RWPE2 (cell line): ENCODE measurements around the gene AGK.
A peak's percentile ranks its signal among the peaks of the same experiment; 100 is the strongest.

Experiments
- ATAC-seq: fragments of 200-7000 bp; cut with Tn5 transposase; 3 replicates; pipeline ENCODE4 v1.9.1; 2021; ENCODE audit warnings: low read depth
- DNase-seq: peaks from one replicate; pipeline ENCODE4 v3.0.0-alpha.2; 2020; ENCODE audit warnings: low spot score
- H3K27ac ChIP-seq: fragments of 450-650 bp; 2 replicates; pipeline ENCODE4 v1.5.1; 2017; ENCODE audit warnings: mild to moderate bottlenecking; ENCODE audit not compliant: poor library complexity, severe bottlenecking
- H3K27me3 ChIP-seq: fragments of 250-450 bp; sonication (Bioruptor Pico); 2 replicates; pipeline ENCODE4 v1.5.1; 2021; ENCODE audit warnings: mild to moderate bottlenecking, moderate library complexity; ENCODE audit not compliant: insufficient read depth, poor library complexity, severe bottlenecking
- H3K36me3 ChIP-seq: fragments of 250-450 bp; sonication (Bioruptor Pico); 2 replicates; pipeline ENCODE4 v1.5.1; 2020; ENCODE audit warnings: low read depth, mild to moderate bottlenecking, moderate library complexity
- H3K4me1 ChIP-seq: fragments of 250-450 bp; sonication (Bioruptor Pico); 2 replicates; pipeline ENCODE4 v1.5.1; 2021; ENCODE audit warnings: mild to moderate bottlenecking, moderate library complexity; ENCODE audit not compliant: insufficient read depth, poor library complexity, severe bottlenecking
- H3K4me3 ChIP-seq: fragments of 250-450 bp; sonication (Bioruptor Pico); 2 replicates; pipeline ENCODE4 v1.5.1; 2021; ENCODE audit warnings: mild to moderate bottlenecking, moderate library complexity; ENCODE audit not compliant: severe bottlenecking
- H3K9me3 ChIP-seq: fragments of 250-450 bp; sonication (Bioruptor Pico); 2 replicates; pipeline ENCODE4 v1.5.1; 2021; ENCODE audit warnings: mild to moderate bottlenecking, moderate library complexity; ENCODE audit not compliant: severe bottlenecking
- CTCF ChIP-seq: fragments of 450-650 bp; IDR thresholded peaks from one replicate; pipeline ENCODE4 v1.5.1; 2017; ENCODE audit warnings: mild to moderate bottlenecking, moderate library complexity; ENCODE audit not compliant: poor library complexity, severe bottlenecking

Gene AGK

GRCh38 chr7:141590666-141591065 lies 39.5 kb downstream of the AGK start:
- H3K36me3 ChIP-seq = peaks cover 21% of the 10 kb centered on the region; the same call in 1 of the 2 replicates
- peaks cover 23% of the 10 kb centered on the region for H3K4me1 ChIP-seq
- peak overlapping the region; percentile 40 for H3K27ac ChIP-seq
- no peak for DNase-seq
- H3K4me3 ChIP-seq = no peak overlapping the region
- no peaks in the 10 kb centered on the region for H3K9me3 ChIP-seq
- TF ChIP-seq CTCF = no peak
- no peaks in the 10 kb centered on the region for H3K27me3 ChIP-seq
- peak; percentile 59 for ATAC-seq

- peaks cover 28% of the 10 kb centered on the region for H3K36me3 ChIP-seq
- no peak for TF ChIP-seq CTCF
- DNase-seq = no peak
- no peak for ATAC-seq
- H3K4me1 ChIP-seq = peaks cover 12% of the 10 kb centered on the region
- no peaks in the 10 kb centered on the region for H3K27me3 ChIP-seq
- no peak overlapping the region for H3K4me3 ChIP-seq
- H3K9me3 ChIP-seq = no peaks in the 10 kb centered on the region
- no peak overlapping the region for H3K27ac ChIP-seq
Measured at GRCh38 chr7:141593134-141593533, 41.9 kb downstream of the AGK start.

GRCh38 chr7:141597966-141598365 lies 46.8 kb downstream of the AGK start:
- DNase-seq (no peak), ATAC-seq (no peak)
- H3K9me3 ChIP-seq = no peaks in the 10 kb centered on the region
- no peak overlapping the region for H3K4me3 ChIP-seq
- no peaks in the 10 kb centered on the region for H3K27me3 ChIP-seq
- H3K27ac ChIP-seq = no peak overlapping the region
- no peak for TF ChIP-seq CTCF
- H3K36me3 ChIP-seq = peaks cover 40% of the 10 kb centered on the region
- H3K4me1 ChIP-seq = no peaks in the 10 kb centered on the region

GRCh38 chr7:141598408-141598807 lies 47.2 kb downstream of the AGK start:
- H3K27me3 ChIP-seq = no peaks in the 10 kb centered on the region
- ATAC-seq (no peak), DNase-seq (no peak)
- H3K36me3 ChIP-seq = peaks cover 40% of the 10 kb centered on the region
- H3K27ac ChIP-seq = no peak overlapping the region
- TF ChIP-seq CTCF = no peak
- no peaks in the 10 kb centered on the region for H3K4me1 ChIP-seq
- H3K4me3 ChIP-seq = no peak overlapping the region
- no peaks in the 10 kb centered on the region for H3K9me3 ChIP-seq

GRCh38 chr7:141600168-141601006 lies 49.2 kb downstream of the AGK start:
- DNase-seq (no peak), ATAC-seq (no peak)
- Histone ChIP-seq H3K36me3 (peaks cover 37% of the 10 kb centered on the region), H3K27me3 (no peaks in the 10 kb centered on the region), H3K4me3 (no peak overlapping the region), H3K9me3 (no peaks in the 10 kb centered on the region), H3K4me1 (no peaks in the 10 kb centered on the region), H3K27ac (no peak overlapping the region)
- no peak for TF ChIP-seq CTCF
